GM19455 (cell line): ENCODE measurements around the gene SBK1.

Experiments
- ATAC-seq: cut with Tn5 transposase; IDR thresholded peaks from one replicate; pipeline ENCODE4 v1.9.1; 2021; ENCODE audit not compliant: unreplicated experiment

SBK1 gene

GRCh38 chr16:28304214-28304613 lies 11.9 kb downstream of the SBK1 start:
- no peak for ATAC-seq

- no peak for ATAC-seq
Observed at GRCh38 chr16:28307936-28308335, 15.6 kb downstream of the SBK1 start.

GRCh38 chr16:28308794-28309584 lies 16.7 kb downstream of the SBK1 start:
- no peak for ATAC-seq

GRCh38 chr16:28309811-28310311 lies 17.5 kb downstream of the SBK1 start:
- ATAC-seq: no peak

- ATAC-seq: no peak
Observed at GRCh38 chr16:28310796-28311195, 18.5 kb downstream of the SBK1 start.

- ATAC-seq: no peak
Observed at GRCh38 chr16:28311413-28311812, 19.1 kb downstream of the SBK1 start.

- no peak for ATAC-seq
Observed at GRCh38 chr16:28311913-28312312, 19.6 kb downstream of the SBK1 start.

- no peak for ATAC-seq
Observed at GRCh38 chr16:28312327-28312726, 20.0 kb downstream of the SBK1 start.

GRCh38 chr16:28313587-28313986 lies 21.3 kb downstream of the SBK1 start:
- no peak for ATAC-seq

- ATAC-seq: no peak
Observed at GRCh38 chr16:28316054-28316453, 23.7 kb downstream of the SBK1 start.

GRCh38 chr16:28317040-28317880 lies 24.9 kb downstream of the SBK1 start:
- ATAC-seq: no peak

GRCh38 chr16:28318042-28318744 lies 25.9 kb downstream of the SBK1 start:
- no peak for ATAC-seq

GRCh38 chr16:28319476-28320022 lies 27.2 kb downstream of the SBK1 start:
- no peak for ATAC-seq

GRCh38 chr16:28320023-28320561 lies 27.8 kb downstream of the SBK1 start:
- ATAC-seq: no peak

GRCh38 chr16:28320741-28321140 lies 28.4 kb downstream of the SBK1 start:
- ATAC-seq: no peak

- ATAC-seq: no peak
Observed at GRCh38 chr16:28321700-28322411, 29.5 kb downstream of the SBK1 start.

- ATAC-seq: no peak
Observed at GRCh38 chr16:28324235-28324886, 32.0 kb downstream of the SBK1 start.

GRCh38 chr16:28324887-28325279 lies 32.6 kb downstream of the SBK1 start:
- no peak for ATAC-seq

- no peak for ATAC-seq
Observed at GRCh38 chr16:28326881-28327610, 34.7 kb downstream of the SBK1 start.
